K562 (cell line): ENCODE measurements around the gene XRCC2. TPM values are rescaled to one million over a fixed set of nuclear protein-coding genes. Genes with fewer than 3 reads are reported as not detected.
A peak's percentile ranks its signal among the peaks of the same experiment; 100 is the strongest.

ENCODE experiments used
- ATAC-seq: fragments of 200-7000 bp; cut with Tn5 transposase; 3 replicates; pipeline ENCODE4 v1.9.1; 2020; ENCODE audit warnings: moderate library complexity
- BruUV-seq: library from RNA; stranded (reverse); fragments of 400-500 nt; replicated peaks from 2 replicates; lab custom pipeline; 2021; lab: Mats Ljungman, UMichigan
- CTCF ChIA-PET: fragments of 300-600 bp; formaldehyde crosslinking; extraction: SDS; loops from one replicate; lab custom pipeline; 2021; ENCODE audit warnings: low intra/inter-chr PET ratio; lab: Yijun Ruan, JAX
- POLR2A ChIA-PET: fragments of 300-600, 350-650 bp; sonication (Branson Sonifier 250); formaldehyde crosslinking; extraction: SDS; loops from one replicate; lab custom pipeline; 2021; ENCODE audit warnings: antibody characterized with exemption, inconsistent platforms; lab: Yijun Ruan, JAX
- DNase-seq, 4 experiments: peaks; one replicate each; pipeline versions ENCODE4 v3.0.0 to v3.0.0-alpha.2; 2011 to 2018; ENCODE audit warnings: low spot score in 3 of 4, mixed read lengths in 3 of 4; ENCODE audit errors: extremely low read depth in 1 of 4
- FAIRE-seq: peaks from 2 replicates; lab custom pipeline; 2011; peaks lifted over from hg19 to GRCh38; lab: Jason Lieb, UNC
- H2AFZ ChIP-seq: 2 replicates; pipeline ENCODE4 v1.6.0; 2011; ENCODE audit warnings: low read depth, low read length, control low read depth, inconsistent platforms
- H3K27ac ChIP-seq: fragments of 200-600 bp; 3 replicates; pipeline ENCODE4 v1.8.0; 2011; ENCODE audit warnings: low read depth, mild to moderate bottlenecking, control low read depth, inconsistent platforms, low read length, moderate library complexity, mixed read lengths; ENCODE audit errors: extremely low read depth
- H3K27me3 ChIP-seq, 2 experiments: fragments of 300-600 bp in 1 of 2; 2 replicates in 1 of 2; 3 replicates in 1 of 2; pipeline versions ENCODE4 v1.6.0 to v1.8.0; 2011; ENCODE audit warnings: inconsistent platforms in 2 of 2, low read length in 2 of 2, mild to moderate bottlenecking in 1 of 2, mixed read lengths in 1 of 2, moderate library complexity in 1 of 2; ENCODE audit not compliant: control insufficient read depth in 2 of 2, insufficient read depth in 2 of 2
- H3K36me3 ChIP-seq: fragments of 300-600 bp; 3 replicates; pipeline ENCODE4 v1.8.0; 2011; ENCODE audit warnings: mild to moderate bottlenecking, low read length, inconsistent platforms; ENCODE audit not compliant: control insufficient read depth, insufficient read depth
- H3K4me1 ChIP-seq, 2 experiments: fragments of 200-600 bp in 1 of 2; replicated peaks in 1 of 2; 2 replicates in 1 of 2; 3 replicates in 1 of 2; pipeline versions ENCODE4 v1.5.1 to v1.8.0; 2011; ENCODE audit warnings: inconsistent platforms in 2 of 2, low read length in 2 of 2, mild to moderate bottlenecking in 1 of 2, mixed read lengths in 1 of 2, moderate library complexity in 1 of 2; ENCODE audit not compliant: control insufficient read depth in 2 of 2, insufficient read depth in 2 of 2
- H3K4me2 ChIP-seq: 2 replicates; pipeline ENCODE4 v1.6.1; 2011; ENCODE audit warnings: low read length, control low read depth, inconsistent platforms, mixed read lengths; ENCODE audit not compliant: insufficient read depth
- H3K4me3 ChIP-seq: fragments of 200-600 bp; sonication (generic), shearing (Covaris generic); 2 replicates; pipeline ENCODE4 v1.5.1; 2016; ENCODE audit warnings: control low read depth, inconsistent platforms
- H3K79me2 ChIP-seq: fragments of 200-600 bp; 3 replicates; pipeline ENCODE4 v1.8.0; 2011; ENCODE audit warnings: low read length, inconsistent platforms; ENCODE audit not compliant: control insufficient read depth, insufficient read depth
- H3K9ac ChIP-seq, 2 experiments: 2 replicates each; pipeline versions ENCODE4 v1.6.0 to v1.6.1; 2011; ENCODE audit warnings: low read depth in 2 of 2, low read length in 2 of 2, control low read depth in 1 of 2, inconsistent platforms in 1 of 2, mild to moderate bottlenecking in 1 of 2, mixed read lengths in 1 of 2; ENCODE audit not compliant: insufficient read depth in 1 of 2
- H3K9me1 ChIP-seq: one replicate; pipeline ENCODE4 v1.6.0; 2011; ENCODE audit warnings: inconsistent platforms, mild to moderate bottlenecking, low read length, moderate library complexity; ENCODE audit not compliant: control insufficient read depth, insufficient read depth
- H3K9me3 ChIP-seq: replicated peaks from 2 replicates; pipeline ENCODE4 v1.5.1; 2011; ENCODE audit warnings: low read depth, low read length, inconsistent platforms; ENCODE audit not compliant: control insufficient read depth, insufficient read depth
- H4K20me1 ChIP-seq: replicated peaks from 2 replicates; pipeline ENCODE4 v1.6.1; 2011; ENCODE audit warnings: low read length, inconsistent platforms, mixed read lengths; ENCODE audit not compliant: control insufficient read depth, insufficient read depth
- CBX8 ChIP-seq: fragments of 200-600 bp; sonication (generic); IDR thresholded peaks from 2 replicates; pipeline ENCODE4 v1.6.1; 2012; ENCODE audit warnings: borderline replicate concordance, mixed run types, low read depth, mild to moderate bottlenecking, moderate library complexity, mixed read lengths, low read length, control low read depth, inconsistent platforms; ENCODE audit not compliant: poor library complexity, severe bottlenecking; ENCODE audit errors: extremely low read depth
- HMG20A ChIP-seq: fragments of 450-650 bp; formaldehyde crosslinking; conservative IDR thresholded peaks from 2 replicates; pipeline ENCODE4 v1.4.0; 2020; ENCODE audit warnings: mild to moderate bottlenecking, mixed read lengths
- ILK ChIP-seq: fragments of 450-650 bp; IDR thresholded peaks from 2 replicates; pipeline ENCODE4 v1.6.1; 2016; ENCODE audit warnings: missing genetic modification characterization, low read depth, mild to moderate bottlenecking, missing compliant biosample characterization, moderate library complexity, borderline replicate concordance
- RBFOX2 ChIP-seq: fragments of 200-400 bp; formaldehyde crosslinking; IDR thresholded peaks from 2 replicates; pipeline ENCODE4 v1.6.1; 2017; ENCODE audit warnings: low read depth, mild to moderate bottlenecking, low read length, moderate library complexity
- SIX5 ChIP-seq, 2 experiments: IDR thresholded peaks; 2 replicates each; pipeline ENCODE4 v1.6.1; 2011; ENCODE audit warnings: low read length in 2 of 2, borderline replicate concordance in 1 of 2, low read depth in 1 of 2, mild to moderate bottlenecking in 1 of 2, moderate library complexity in 1 of 2; ENCODE audit not compliant: insufficient read depth in 1 of 2
- SNIP1 ChIP-seq: fragments of 450-650 bp; IDR thresholded peaks from 2 replicates; pipeline ENCODE4 v1.7.1; 2017; ENCODE audit warnings: low read depth, mild to moderate bottlenecking
- SRSF7 ChIP-seq: fragments of 200-400 bp; formaldehyde crosslinking; optimal IDR thresholded peaks from 2 replicates; pipeline ENCODE3; 2017; ENCODE audit warnings: mild to moderate bottlenecking, low read depth, low read length
- TFAP4 ChIP-seq: sonication (generic); formaldehyde crosslinking; IDR thresholded peaks from 2 replicates; pipeline ENCODE4 v1.8.0; 2022; ENCODE audit warnings: missing genetic modification reagents, mild to moderate bottlenecking, moderate library complexity, borderline replicate concordance
- ZBTB2 ChIP-seq: fragments of 450-650 bp; IDR thresholded peaks from 2 replicates; pipeline ENCODE4 v1.6.1; 2016; ENCODE audit warnings: antibody characterized with exemption
- ZNF23 ChIP-seq: fragments of 250-450 bp; sonication (Bioruptor Pico); IDR thresholded peaks from 2 replicates; pipeline ENCODE4 v1.4.0; 2020; ENCODE audit warnings: mild to moderate bottlenecking
- ZNF354B ChIP-seq: fragments of 250-450 bp; sonication (Bioruptor Pico); IDR thresholded peaks from 2 replicates; pipeline ENCODE4 v1.4.0; 2020
- ZNF507 ChIP-seq: conservative IDR thresholded peaks from 2 replicates; pipeline ENCODE4 v1.6.1; 2017; ENCODE audit warnings: missing genetic modification characterization, missing compliant biosample characterization
- WGBS: fragments of 100-300 bp; shearing (Covaris generic); methylation state at CpG from one replicate; pipeline ENCODE4 v1.1.6; 2016; ENCODE audit warnings: low coverage, mixed read lengths; ENCODE audit not compliant: insufficient coverage; ENCODE audit errors: missing lambda C conversion rate; 5-methylcytosine and 5-hydroxymethylcytosine counted together
- in situ Hi-C: fragments of 300-500 bp; cut with MboI; formaldehyde crosslinking; loops from 4 replicates; pipeline ENCODE4 v1.15.0; 2018; ENCODE audit warnings: inconsistent platforms, mixed read lengths
- intact Hi-C: fragments of 100-400 bp; cut with micrococcal nuclease; formaldehyde crosslinking; loops from 2 replicates; pipeline ENCODE4 v1.14.2; 2022
- polyA plus RNA-seq, 8 experiments: library from polyadenylated mRNA; depleted of rRNA in 4 of 8; stranded (reverse) in 5 of 8; unstranded in 3 of 8; fragments of >200 nt; fragmentation: Nextera tagmentation in 2 of 8; fragmentation: Illumina TruSeq in 1 of 8; extraction: Ambion mirVana in 2 of 8; extraction: Trizol in 1 of 8; gene quantifications; 2 replicates each; pipeline versions ENCODE4 v1.2.1 to v1.2.3, GENCODE V29; 2011 to 2014; ENCODE audit warnings: inconsistent platforms in 1 of 8, missing spikeins in 1 of 8
- total RNA-seq, 7 experiments: library from RNA; depleted of rRNA in 6 of 7; stranded (reverse); fragments of >200 nt in 6 of 7; fragmentation: Illumina TruSeq in 2 of 7; extraction: Trizol in 2 of 7; gene quantifications; 2 replicates each; pipeline versions ENCODE4 v1.2.1 to v1.2.3, GENCODE V29; 2011 to 2021; ENCODE audit warnings: low replicate concordance in 1 of 7

Gene XRCC2
- total and polyA plus RNA-seq, 9 of the 15 experiments (the other 6 are each of a cell fraction or from before 2014, with no cell fraction given): 16.2 to 58.0 (median 39.8) TPM

GRCh38 chr7:152672626-152673025, 3.3 kb downstream of the XRCC2 start:
- H3K9me3 ChIP-seq: no peaks in the 10 kb centered on the region
- in situ Hi-C loops: no loop called here
- TF ChIP-seq TFAP4 (no peak), SIX5 (IDR thresholded peaks at IDR 0.05; ENCODE audit: borderline replicate concordance in 1 of 2, insufficient read depth in 1 of 2, low read depth in 1 of 2, low read length in 2 of 2) (no peak), CBX8 (no peak), SRSF7 (no peak), ZNF23 (CRISPR knock-in tag) (no peak), ZNF507 (tag) (peak; percentile 97), HMG20A (CRISPR knock-in tag) (no peak), ILK (tag) (no peak), SNIP1 (no peak), ZBTB2 (no peak), ZNF354B (CRISPR knock-in tag) (peak; percentile 81), RBFOX2 (0 out of 2 replicates have a peak, but pooled peaks have one; percentile 16)
- H3K4me2 ChIP-seq: no peak overlapping the region
- BruUV-seq: TSS peak; percentile 11
- peaks cover 3% of the 10 kb centered on the region for H3K9me1 ChIP-seq
- H4K20me1 ChIP-seq: peaks cover 3% of the 10 kb centered on the region; the same call in 1 of the 2 replicates
- peaks cover 82% of the 10 kb centered on the region for H3K79me2 ChIP-seq
- peaks cover 57% of the 10 kb centered on the region for H3K36me3 ChIP-seq
- FAIRE-seq (no peak), DNase-seq (no peak), ATAC-seq (no peak)
- intact Hi-C loops: no loop called here
- ChIA-PET CTCF (no interaction called here), POLR2A (interaction anchor here (0.6 to 0.8 kb wide), 3 partner anchors 15 to 1182 kb away, joined by 3 to 4 read pairs (median 4); no protein-coding TSS in a partner anchor)
- H3K9ac ChIP-seq: no peak overlapping the region
- peaks cover 6 to 9% of the 10 kb centered on the region in 2 experiments; a peak in 3 of 5 replicates for H3K4me1 ChIP-seq
- H3K27ac ChIP-seq: no peak overlapping the region
- no peak overlapping the region for H3K4me3 ChIP-seq
- H3K27me3 ChIP-seq: no peaks in the 10 kb centered on the region
- no peak overlapping the region for H2AFZ ChIP-seq
- WGBS: 79% methylated on average over 1 of the region's 1 CpG
